Measurements from ENCODE around the gene ERAP2. TPM values are rescaled to one million over a fixed set of nuclear protein-coding genes. Genes with fewer than 3 reads are reported as not detected.
A peak's percentile ranks its signal among the peaks of the same experiment; 100 is the strongest.

Gene ERAP2
- total RNA-seq, 6 donors from 2014 or later, result 19.9 to 24.8 (median 22.1) TPM

- ATAC-seq (ENCODE audit: low FRiP score in 2 of 2) (no peak), DNase-seq (no peak)
- H3K36me3 ChIP-seq, result no peaks in the 10 kb centered on the region
- TF ChIP-seq POLR2AphosphoS5 (IDR thresholded peaks at IDR 0.05), result no peak
- peak overlapping the region; percentile 95 to 99 (median 96) for H3K27ac ChIP-seq
- no peaks in the 10 kb centered on the region for H3K9me3 ChIP-seq
- H3K4me1 ChIP-seq, result peaks cover 27 to 39% (median 31%) of the 10 kb centered on the region in 4 donors
- peak overlapping the region; percentile 26 to 94 (median 80) for H3K4me3 ChIP-seq
- H3K27me3 ChIP-seq, result no peaks in the 10 kb centered on the region
- WGBS, 2 donors, result 11 to 14% methylated on average over 13 of the region's 13 CpGs
Measured at GRCh38 chr5:96933764-96934707, 57.7 kb downstream of the ERAP2 start.

- peak in 4 of 6 experiments; percentile 42 to 64 (median 50) for TF ChIP-seq CTCF (IDR thresholded peaks at IDR 0.05)
- TF ChIP-seq POLR2A (IDR thresholded peaks at IDR 0.05), result peak; percentile 46 to 84 (median 70)
- peak in 1 of 4 donors; percentile 59 for TF ChIP-seq EP300 (IDR thresholded peaks at IDR 0.05)
- TF ChIP-seq POLR2AphosphoS5 (IDR thresholded peaks at IDR 0.05), result peak; percentile 23 to 71
- Histone ChIP-seq H3K27ac (peak overlapping the region; percentile 95 to 99 (median 96)), H3K4me1 (peaks cover 27 to 39% (median 31%) of the 10 kb centered on the region in 4 donors), H3K36me3 (no peaks in the 10 kb centered on the region), H3K27me3 (no peaks in the 10 kb centered on the region), H3K9me3 (no peaks in the 10 kb centered on the region), H3K4me3 (peak overlapping the region; percentile 69 to 94 (median 80))
- ATAC-seq (ENCODE audit: low FRiP score in 2 of 2) (peak; percentile 95 to 97), DNase-seq (peak; percentile 95 to 99)
- WGBS, 2 donors, result 0% methylated on average over 35 to 57 of the region's 80 CpGs
Measured at GRCh38 chr5:96934708-96935558, 58.6 kb downstream of the ERAP2 start.

GRCh38 chr5:96935559-96936430 lies 59.5 kb downstream of the ERAP2 start, which contains the start of gene LNPEP:
Gene LNPEP, plus strand, starts transcription at chr5:96936080. Its CDS starts 76 bp downstream, at chr5:96936156.
- peak within 1 kb of the TSS; percentile 69 to 94 (median 80) for H3K4me3 ChIP-seq
- DNase-seq (peak; percentile 98 to 99), ATAC-seq (ENCODE audit: low FRiP score in 2 of 2) (peak; percentile 93 to 96)
- H3K27ac ChIP-seq, result peak within 1 kb of the TSS; percentile 95 to 99 (median 96)
- 0 to 1% methylated on average over 25 to 64 of the region's 79 CpGs for WGBS, 2 donors
- no peaks in the 10 kb centered on the region for H3K27me3 ChIP-seq
- peaks cover 27 to 39% (median 31%) of the 10 kb centered on the region in 4 donors for H3K4me1 ChIP-seq
- no peaks in the 10 kb centered on the region for H3K9me3 ChIP-seq
- H3K36me3 ChIP-seq, result no peaks in the 10 kb centered on the region
- TF ChIP-seq CTCF (IDR thresholded peaks at IDR 0.05) (peak in 3 of 6 experiments; percentile 10 to 41 (median 25)), POLR2A (IDR thresholded peaks at IDR 0.05) (peak; percentile 37 to 84 (median 80)), POLR2AphosphoS5 (IDR thresholded peaks at IDR 0.05) (peak; percentile 72 to 92), EP300 (IDR thresholded peaks at IDR 0.05) (peak in 1 of 4 donors; percentile 75)

GRCh38 chr5:96936431-96937320 lies 60.4 kb downstream of the ERAP2 start:
- WGBS, 2 donors, result 0% methylated on average over 6 to 27 of the region's 27 CpGs
- Histone ChIP-seq H3K4me1 (peaks cover 27 to 39% (median 31%) of the 10 kb centered on the region in 4 donors), H3K9me3 (no peaks in the 10 kb centered on the region), H3K27ac (peak overlapping the region; percentile 95 to 99 (median 96)), H3K36me3 (no peaks in the 10 kb centered on the region), H3K4me3 (peak overlapping the region; percentile 69 to 94 (median 80)), H3K27me3 (no peaks in the 10 kb centered on the region)
- DNase-seq (peak in 1 of 2 donors; percentile 56), ATAC-seq (ENCODE audit: low FRiP score in 2 of 2) (peak in 1 of 2 donors; percentile 1)
- peak in 1 of 2 donors; percentile 14 for TF ChIP-seq POLR2AphosphoS5 (IDR thresholded peaks at IDR 0.05)
- no peak for TF ChIP-seq EP300 (IDR thresholded peaks at IDR 0.05)
